GM12874 (cell line): ENCODE results near the gene TBC1D2B.

Source experiments
- TF ChIP-seq, protein P1 (sequence below): IDR thresholded peaks from 2 replicates; pipeline ENCODE4 v1.5.1; 2011; ENCODE audit warnings: low read depth, mild to moderate bottlenecking, control low read depth, low read length, moderate library complexity; ENCODE audit not compliant: insufficient read depth

Gene TBC1D2B

DNA sequence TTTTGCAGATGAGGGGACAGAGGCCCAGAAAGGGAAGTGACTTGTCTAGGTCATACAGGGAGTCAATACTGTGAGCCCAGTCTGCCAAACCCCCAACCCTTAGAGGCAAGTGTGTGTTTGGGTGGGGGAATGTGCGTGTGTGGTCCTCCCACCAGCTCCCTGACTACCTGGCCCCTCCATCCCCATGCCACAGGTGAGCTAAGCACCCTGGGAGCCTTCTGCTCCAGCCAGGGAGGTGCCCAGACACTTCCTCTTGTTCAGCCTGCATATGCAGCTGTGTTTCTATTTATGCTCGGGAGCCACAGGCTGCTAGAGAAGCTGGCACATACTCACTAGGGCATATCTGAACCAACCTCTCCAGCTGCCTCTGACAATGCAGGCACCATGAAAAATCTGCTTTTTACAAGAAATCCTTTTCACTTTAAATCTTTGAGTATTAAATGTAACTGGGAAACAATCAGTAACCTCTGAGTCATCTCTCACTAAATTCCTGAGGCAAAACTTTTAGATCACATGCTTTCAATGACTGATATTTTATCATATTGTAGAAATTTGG is 20.7 kb downstream of the TBC1D2B start:
- TF ChIP-seq, protein P1, sequence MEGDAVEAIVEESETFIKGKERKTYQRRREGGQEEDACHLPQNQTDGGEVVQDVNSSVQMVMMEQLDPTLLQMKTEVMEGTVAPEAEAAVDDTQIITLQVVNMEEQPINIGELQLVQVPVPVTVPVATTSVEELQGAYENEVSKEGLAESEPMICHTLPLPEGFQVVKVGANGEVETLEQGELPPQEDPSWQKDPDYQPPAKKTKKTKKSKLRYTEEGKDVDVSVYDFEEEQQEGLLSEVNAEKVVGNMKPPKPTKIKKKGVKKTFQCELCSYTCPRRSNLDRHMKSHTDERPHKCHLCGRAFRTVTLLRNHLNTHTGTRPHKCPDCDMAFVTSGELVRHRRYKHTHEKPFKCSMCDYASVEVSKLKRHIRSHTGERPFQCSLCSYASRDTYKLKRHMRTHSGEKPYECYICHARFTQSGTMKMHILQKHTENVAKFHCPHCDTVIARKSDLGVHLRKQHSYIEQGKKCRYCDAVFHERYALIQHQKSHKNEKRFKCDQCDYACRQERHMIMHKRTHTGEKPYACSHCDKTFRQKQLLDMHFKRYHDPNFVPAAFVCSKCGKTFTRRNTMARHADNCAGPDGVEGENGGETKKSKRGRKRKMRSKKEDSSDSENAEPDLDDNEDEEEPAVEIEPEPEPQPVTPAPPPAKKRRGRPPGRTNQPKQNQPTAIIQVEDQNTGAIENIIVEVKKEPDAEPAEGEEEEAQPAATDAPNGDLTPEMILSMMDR = no peak

DNA sequence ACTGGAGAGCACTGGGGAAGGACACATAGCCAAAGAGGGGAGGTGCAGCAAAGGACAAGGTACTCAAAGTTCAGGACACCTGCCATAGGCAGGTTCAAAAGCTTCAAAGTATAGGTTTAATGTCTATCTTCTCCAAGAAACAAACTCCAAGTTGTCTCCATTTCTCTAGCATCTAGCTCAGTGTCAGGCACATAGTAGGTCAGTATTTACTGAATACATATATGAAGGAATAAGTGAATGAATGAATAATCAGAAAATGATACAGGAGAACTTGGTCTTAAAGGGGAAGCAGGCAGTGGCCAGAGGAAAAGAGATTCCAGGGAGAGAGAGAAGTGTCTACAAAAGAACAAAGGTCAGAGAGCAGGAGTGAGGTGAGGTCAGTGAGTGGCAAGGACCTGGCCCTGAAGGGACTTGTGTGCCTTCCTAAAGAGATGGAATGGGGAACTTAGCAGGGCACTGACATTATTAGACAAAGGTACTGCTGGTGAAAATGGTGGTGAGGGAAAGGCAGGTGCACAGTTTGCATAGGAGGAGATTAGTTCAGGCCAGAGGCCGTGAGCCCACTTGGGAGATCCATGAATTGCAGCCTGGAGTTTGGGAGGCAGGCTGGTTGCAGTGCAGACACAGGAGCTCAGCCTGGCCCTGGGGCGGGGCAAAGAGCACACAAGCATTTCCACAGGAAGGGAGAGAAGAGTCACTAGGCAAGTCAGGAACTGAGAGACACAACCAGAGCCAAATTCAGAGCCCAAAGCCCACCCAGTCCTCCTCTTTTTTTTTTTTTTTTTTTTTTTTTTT is 21.4 kb downstream of the TBC1D2B start:
- TF ChIP-seq, protein P1 = no peak

DNA sequence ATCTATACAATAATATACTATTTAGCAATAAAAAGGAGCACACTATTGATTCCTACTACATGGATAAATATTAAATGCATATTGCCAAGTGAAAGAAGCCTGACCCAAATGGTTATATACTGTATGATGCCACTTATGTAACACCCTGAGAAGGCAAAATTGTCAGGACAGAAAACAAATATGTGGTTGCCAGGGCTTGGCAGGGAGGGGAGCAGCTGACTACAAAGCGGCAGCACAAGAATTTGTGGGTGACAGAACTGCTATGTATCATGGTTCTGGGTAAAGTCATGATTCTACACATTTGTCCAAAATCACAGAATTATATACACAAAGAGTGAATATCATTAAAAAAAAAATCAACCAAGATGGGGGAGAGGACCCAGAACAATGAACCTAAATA is 22.5 kb downstream of the TBC1D2B start:
- TF ChIP-seq, protein P1 = no peak

DNA sequence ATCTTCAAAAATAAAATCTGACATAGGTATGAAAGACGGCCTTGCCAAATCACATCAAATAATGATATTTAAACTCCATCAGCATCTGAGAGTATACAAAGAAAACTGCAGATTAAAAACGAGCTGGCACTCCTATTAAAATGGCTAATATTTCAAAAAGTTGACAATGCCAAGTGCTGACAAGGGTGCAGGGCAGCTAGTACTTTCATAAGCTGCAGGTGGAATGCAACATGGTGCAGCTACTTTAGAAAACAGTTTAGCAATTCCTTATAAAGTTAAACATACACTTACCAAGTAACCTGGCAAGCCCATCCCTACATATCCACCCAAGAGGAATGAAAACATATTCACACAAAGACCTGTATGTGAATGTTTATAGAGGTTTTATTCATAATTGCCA is 23.0 kb downstream of the TBC1D2B start:
- TF ChIP-seq, protein P1 = no peak

DNA sequence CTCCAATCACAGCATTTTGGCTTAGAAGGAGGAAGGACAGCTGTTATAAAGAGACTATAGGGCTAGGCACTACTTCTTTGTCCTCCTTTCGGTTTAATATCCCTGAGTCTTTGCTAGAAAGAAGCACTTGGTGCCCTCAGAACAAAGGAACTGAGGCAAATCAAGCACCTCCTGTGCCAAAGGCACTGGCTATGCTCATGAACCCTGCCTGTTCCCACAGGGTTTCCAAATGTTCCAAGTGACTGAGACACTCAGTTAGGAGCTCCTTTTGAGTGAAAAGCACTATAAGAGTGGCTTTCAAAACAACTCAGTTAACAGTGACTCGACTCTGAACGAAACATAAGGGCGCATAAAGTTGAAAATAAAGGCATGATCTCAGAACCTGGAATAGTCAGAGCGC is 25.0 kb downstream of the TBC1D2B start:
- TF ChIP-seq, protein P1 = no peak

DNA sequence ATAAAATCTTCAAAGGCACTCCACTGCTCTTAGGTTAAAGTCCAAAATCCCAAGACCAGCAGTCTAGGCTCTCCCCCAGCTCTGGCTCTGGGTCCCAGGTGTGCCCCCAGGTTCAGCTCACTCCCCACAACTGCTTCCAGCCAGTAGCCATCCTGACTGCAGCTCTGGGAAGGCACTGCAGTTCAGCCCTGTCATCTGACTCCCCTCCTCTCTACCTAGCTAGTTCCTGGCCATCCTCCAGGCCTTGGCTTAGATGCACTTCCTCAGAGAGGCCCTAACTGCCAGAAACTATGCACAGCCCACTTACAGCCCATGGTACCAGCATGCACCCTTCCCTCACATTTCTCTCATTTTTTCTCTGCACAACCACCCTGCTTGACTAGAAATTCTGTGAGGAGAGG is 25.5 kb downstream of the TBC1D2B start:
- TF ChIP-seq, protein P1 = no peak

DNA sequence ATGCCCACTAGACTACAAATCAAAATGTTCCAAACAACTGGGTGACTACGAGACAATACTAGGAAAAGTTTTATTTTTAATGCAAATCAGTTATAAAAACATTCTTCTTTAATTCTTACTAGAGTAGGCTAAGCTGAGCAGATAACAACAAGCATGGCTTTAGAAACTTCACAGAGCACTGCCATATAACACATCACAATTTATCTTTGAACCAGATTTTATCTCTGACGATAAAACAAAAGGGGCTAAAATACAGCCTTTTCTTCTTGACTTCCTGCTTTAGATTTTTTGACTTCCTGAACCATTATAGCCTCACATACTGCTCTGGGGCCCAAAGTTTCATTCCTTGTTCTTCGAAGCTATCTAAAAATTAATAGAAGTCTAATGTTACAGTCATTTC is 25.9 kb downstream of the TBC1D2B start:
- TF ChIP-seq, protein P1 = no peak
